IMR-90 (cell line): ENCODE results near the gene C2orf74. TPM values are rescaled to one million over a fixed set of nuclear protein-coding genes. Genes with fewer than 3 reads are reported as not detected.
A peak's percentile ranks its signal among the peaks of the same experiment; 100 is the strongest.

Source experiments
- ATAC-seq: fragments of 200-7000 bp; cut with Tn5 transposase; 2 replicates; pipeline ENCODE4 v1.9.1; 2020; ENCODE audit warnings: low read depth, mild to moderate bottlenecking, moderate library complexity
- BruUV-seq: library from RNA; stranded (reverse); fragments of 400-500 nt; replicated peaks from 2 replicates; lab custom pipeline; 2021; lab: Mats Ljungman, UMichigan
- CTCF ChIA-PET: fragments of 300-600 bp; formaldehyde crosslinking; extraction: SDS; loops from one replicate; lab custom pipeline; 2021; ENCODE audit warnings: antibody characterized with exemption; lab: Yijun Ruan, JAX
- POLR2A ChIA-PET: fragments of 300-600 bp; sonication (Branson Sonifier 250); formaldehyde crosslinking; loops from one replicate; lab custom pipeline; 2022; ENCODE audit warnings: antibody characterized with exemption; ENCODE audit not compliant: unreplicated experiment; lab: Charles Lee
- DNase-seq: peaks from one replicate; pipeline ENCODE4 v3.0.0; 2013
- H2AFZ ChIP-seq: replicated peaks from 2 replicates; pipeline ENCODE3; 2013; ENCODE audit warnings: low read length, mild to moderate bottlenecking; ENCODE audit not compliant: poor library complexity
- H2AK5ac ChIP-seq: 2 replicates; pipeline ENCODE4 v1.6.1; 2013; ENCODE audit warnings: low read depth, low read length, inconsistent platforms
- H2AK9ac ChIP-seq: replicated peaks from 2 replicates; pipeline ENCODE3; 2013; ENCODE audit warnings: mild to moderate bottlenecking, low read depth, low read length, moderate library complexity; ENCODE audit not compliant: poor library complexity
- H2BK120ac ChIP-seq: 2 replicates; pipeline ENCODE4 v1.6.1; 2013; ENCODE audit warnings: low read depth, low read length, inconsistent platforms
- H2BK15ac ChIP-seq: 3 replicates; pipeline ENCODE4 v1.6.1; 2013; ENCODE audit warnings: low read depth, low read length, inconsistent platforms
- H2BK20ac ChIP-seq: 2 replicates; pipeline ENCODE4 v1.6.1; 2013; ENCODE audit warnings: low read depth, mild to moderate bottlenecking, inconsistent platforms, low read length, moderate library complexity
- H2BK5ac ChIP-seq: 2 replicates; pipeline ENCODE4 v1.6.1; 2013; ENCODE audit warnings: mild to moderate bottlenecking, low read depth, low read length, inconsistent platforms; ENCODE audit not compliant: poor library complexity, severe bottlenecking
- H3K14ac ChIP-seq: replicated peaks from 2 replicates; pipeline ENCODE4 v1.6.1; 2013; ENCODE audit warnings: low read depth, low read length, inconsistent platforms
- H3K18ac ChIP-seq: 2 replicates; pipeline ENCODE4 v1.6.1; 2013; ENCODE audit warnings: low read depth, low read length, control low read depth
- H3K23ac ChIP-seq: 2 replicates; pipeline ENCODE4 v1.6.1; 2013; ENCODE audit warnings: low read depth, low read length, inconsistent platforms
- H3K27ac ChIP-seq: 2 replicates; pipeline ENCODE4 v1.5.1; 2013; ENCODE audit warnings: mild to moderate bottlenecking, control low read depth, low read length; ENCODE audit not compliant: insufficient read depth
- H3K27me3 ChIP-seq: 2 replicates; pipeline ENCODE4 v1.6.1; 2013; ENCODE audit warnings: low read length; ENCODE audit not compliant: control insufficient read depth, insufficient read depth
- H3K36me3 ChIP-seq: 2 replicates; pipeline ENCODE4 v1.6.1; 2013; ENCODE audit warnings: low read length, mixed read lengths; ENCODE audit not compliant: control insufficient read depth, insufficient read depth
- H3K4ac ChIP-seq: 2 replicates; pipeline ENCODE4 v1.6.1; 2013; ENCODE audit warnings: low read depth, low read length, inconsistent platforms
- H3K4me1 ChIP-seq: 2 replicates; pipeline ENCODE4 v1.6.1; 2013; ENCODE audit warnings: low read length, mixed read lengths; ENCODE audit not compliant: control insufficient read depth, insufficient read depth
- H3K4me2 ChIP-seq: 2 replicates; pipeline ENCODE4 v1.6.1; 2013; ENCODE audit warnings: low read depth, mild to moderate bottlenecking, control low read depth, low read length, moderate library complexity
- H3K4me3 ChIP-seq: 2 replicates; pipeline ENCODE4 v1.5.1; 2013; ENCODE audit warnings: low read depth, mild to moderate bottlenecking, control low read depth, low read length, moderate library complexity; ENCODE audit not compliant: insufficient read depth
- H3K56ac ChIP-seq: 2 replicates; pipeline ENCODE4 v1.6.1; 2013; ENCODE audit warnings: low read length, inconsistent platforms; ENCODE audit not compliant: insufficient read depth; ENCODE audit errors: extremely low read depth
- H3K79me1 ChIP-seq, 2 experiments: 2 replicates each; pipeline ENCODE4 v1.6.1; 2013; ENCODE audit warnings: low read length in 2 of 2, inconsistent platforms in 1 of 2, low read depth in 1 of 2
- H3K9ac ChIP-seq: 2 replicates; pipeline ENCODE4 v1.6.1; 2013; ENCODE audit warnings: low read depth, low read length, control low read depth
- H3K9me1 ChIP-seq: 2 replicates; pipeline ENCODE4 v1.6.1; 2013; ENCODE audit warnings: low read length, inconsistent platforms; ENCODE audit not compliant: insufficient read depth
- H3K9me3 ChIP-seq: 2 replicates; pipeline ENCODE4 v1.6.1; 2013; ENCODE audit warnings: low read length; ENCODE audit not compliant: control insufficient read depth, insufficient read depth
- H4K20me1 ChIP-seq: 2 replicates; pipeline ENCODE4 v1.6.1; 2013; ENCODE audit warnings: low read length, inconsistent platforms; ENCODE audit not compliant: insufficient read depth
- H4K5ac ChIP-seq: 2 replicates; pipeline ENCODE4 v1.6.1; 2013; ENCODE audit warnings: mild to moderate bottlenecking, low read depth, low read length, control low read depth
- H4K8ac ChIP-seq, 2 experiments: 2 replicates each; pipeline ENCODE4 v1.6.1; 2013; ENCODE audit warnings: low read depth in 2 of 2, low read length in 2 of 2, control low read depth in 1 of 2, inconsistent platforms in 1 of 2
- H4K91ac ChIP-seq: 2 replicates; pipeline ENCODE4 v1.6.1; 2013; ENCODE audit warnings: low read depth, low read length, inconsistent platforms; ENCODE audit not compliant: insufficient read depth
- FOS ChIP-seq: fragments of 150-350 bp; IDR thresholded peaks from 2 replicates; pipeline ENCODE4 v1.6.1; 2016; ENCODE audit warnings: low read depth, low read length
- MAFK ChIP-seq: IDR thresholded peaks from 2 replicates; pipeline ENCODE4 v1.6.1; 2012; ENCODE audit warnings: low read depth, low read length, improper control_type of control experiment
- WGBS, 2 experiments: methylation state at CpG; one replicate each; pipeline versions ENCODE4 v1.1.5 to v1.1.7; 2013; ENCODE audit warnings: missing lambda C conversion rate in 2 of 2; ENCODE audit not compliant: insufficient read length in 1 of 2; ENCODE audit errors: extremely low coverage in 2 of 2; 5-methylcytosine and 5-hydroxymethylcytosine counted together
- dilution Hi-C: fragments of 300-500 bp; cut with HindIII; formaldehyde crosslinking; loops from one replicate; pipeline ENCODE4 v1.14.3; 2018; ENCODE audit warnings: low sequenced_read_pairs; ENCODE audit not compliant: unreplicated experiment
- in situ Hi-C: fragments of 300-500 bp; cut with MboI; formaldehyde crosslinking; loops from 3 replicates; pipeline ENCODE4 v1.14.3; 2019; ENCODE audit warnings: low sequenced_read_pairs, inconsistent platforms, mixed read lengths
- intact Hi-C: fragments of 100-400 bp; cut with micrococcal nuclease; formaldehyde crosslinking; loops from 2 replicates; pipeline ENCODE4 v1.10.0; 2022
- polyA plus RNA-seq, 3 experiments: library from polyadenylated mRNA; depleted of rRNA; stranded (reverse); fragments of >200 nt; gene quantifications; 2 replicates each; pipeline ENCODE4 v1.2.3, GENCODE V29; 2012; ENCODE audit warnings: low replicate concordance in 1 of 3
- total RNA-seq: library from RNA; depleted of rRNA; stranded (reverse); fragments of >200 nt; gene quantifications from 2 replicates; pipeline ENCODE4 v1.2.3, GENCODE V29; 2012

C2orf74 gene
- total and polyA plus RNA-seq, 2 of the 4 experiments (the other 2 are of a cell fraction) = 8.4 to 21.9 TPM

DNA sequence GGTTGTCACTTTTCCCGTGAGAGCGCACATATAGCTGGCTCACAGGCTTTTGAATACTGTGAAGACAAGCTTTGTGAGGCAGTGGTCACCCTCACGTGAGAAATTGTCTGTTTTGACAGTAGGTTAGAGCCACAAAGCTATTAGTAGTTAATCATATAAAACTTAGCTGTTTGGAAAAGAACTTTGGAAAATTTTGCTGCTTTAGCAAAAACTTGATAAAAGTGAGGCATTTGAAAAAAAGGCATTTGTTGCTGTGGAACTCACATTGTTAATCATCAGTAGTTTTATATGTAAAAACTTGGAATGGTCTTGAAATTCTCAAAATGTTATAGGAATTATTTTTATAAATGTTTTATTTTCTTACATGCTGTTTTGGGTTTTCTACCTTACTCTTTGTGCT lies 22.3 kb downstream of the C2orf74 start:
- no peaks in the 10 kb centered on the region for H3K9me3 ChIP-seq
- peaks cover 18% of the 10 kb centered on the region for H3K9me1 ChIP-seq
- no peak overlapping the region for H4K5ac ChIP-seq
- no peak overlapping the region for H2BK20ac ChIP-seq
- no peak overlapping the region for H4K91ac ChIP-seq
- no peak for ATAC-seq
- POLR2A ChIA-PET = no interaction called here
- H3K79me1 ChIP-seq = peaks cover 37 to 63% of the 10 kb centered on the region in 2 experiments
- no TSS peak for BruUV-seq
- H3K14ac ChIP-seq = no peak overlapping the region
- no peaks in the 10 kb centered on the region for H3K27me3 ChIP-seq
- DNase-seq = no peak
- H3K4ac ChIP-seq = no peak overlapping the region
- H3K4me1 ChIP-seq = peaks cover 16% of the 10 kb centered on the region
- intact Hi-C loops (no loop called here), dilution Hi-C loops (no loop called here), in situ Hi-C loops (no loop called here)
- no peak overlapping the region for H2AFZ ChIP-seq
- peaks cover 8% of the 10 kb centered on the region; the same call in 1 of the 2 replicates for H4K20me1 ChIP-seq
- H3K23ac ChIP-seq = no peak overlapping the region
- no peak overlapping the region for H2BK15ac ChIP-seq
- no peak overlapping the region for H2BK5ac ChIP-seq
- H3K36me3 ChIP-seq = peaks cover 64% of the 10 kb centered on the region
- no peak overlapping the region for H2AK9ac ChIP-seq
- H3K18ac ChIP-seq = no peak overlapping the region
- H3K9ac ChIP-seq = no peak overlapping the region
- no peak overlapping the region for H3K4me2 ChIP-seq
- H2BK120ac ChIP-seq = no peak overlapping the region
- H2AK5ac ChIP-seq = no peak overlapping the region
- H4K8ac ChIP-seq = no peak overlapping the region
- no peak overlapping the region for H3K27ac ChIP-seq
- TF ChIP-seq FOS = no peak
- peak; percentile 54 for TF ChIP-seq MAFK
- CTCF ChIA-PET = interaction anchor here (0.6 kb wide), 1 partner anchor 18 kb away, joined by 3 read pairs; no protein-coding TSS in a partner anchor
- H3K4me3 ChIP-seq = no peak overlapping the region
- no peak overlapping the region for H3K56ac ChIP-seq
- no CpG with 5 or more reads among the region's 3 CpGs for WGBS, 2 experiments
